Liver (tissue), 3 donors: ENCODE measurements around the gene C2orf92.

ENCODE experiments used
- EGR1 ChIP-seq, 2 donors: IDR thresholded peaks; 2 replicates each; pipeline ENCODE4 v1.6.1; 2016 to 2018; ENCODE audit warnings: antibody characterized with exemption in 2 of 2, low read depth in 2 of 2
- JUND ChIP-seq, 2 donors: IDR thresholded peaks; 2 replicates each; pipeline ENCODE4 v1.6.1; 2016; ENCODE audit warnings: antibody characterized with exemption in 2 of 2
- RAD21 ChIP-seq, 2 donors: IDR thresholded peaks; 2 replicates each; pipeline ENCODE4 v1.6.1; 2016; ENCODE audit warnings: antibody characterized with exemption in 2 of 2, mild to moderate bottlenecking in 2 of 2
- SP1 ChIP-seq: IDR thresholded peaks from 2 replicates; pipeline ENCODE4 v1.6.1; 2018; ENCODE audit warnings: antibody characterized with exemption, mild to moderate bottlenecking
- TF ChIP-seq, protein P1 (sequence below): fragments of 150-350 bp; IDR thresholded peaks from 2 replicates; pipeline ENCODE4 v1.5.1; 2017; ENCODE audit warnings: improper control_type of control experiment, low read depth, low read length; ENCODE audit not compliant: missing input control
- TF ChIP-seq, protein P2 (sequence below): IDR thresholded peaks from 2 replicates; pipeline ENCODE4 v1.6.1; 2016; ENCODE audit warnings: antibody characterized with exemption, mild to moderate bottlenecking
- TF ChIP-seq, protein P3 (sequence below): IDR thresholded peaks from 2 replicates; pipeline ENCODE4 v1.6.1; 2016; ENCODE audit warnings: antibody characterized with exemption
- donor health status: healthy.
- donor health status: healthy.

DNA sequence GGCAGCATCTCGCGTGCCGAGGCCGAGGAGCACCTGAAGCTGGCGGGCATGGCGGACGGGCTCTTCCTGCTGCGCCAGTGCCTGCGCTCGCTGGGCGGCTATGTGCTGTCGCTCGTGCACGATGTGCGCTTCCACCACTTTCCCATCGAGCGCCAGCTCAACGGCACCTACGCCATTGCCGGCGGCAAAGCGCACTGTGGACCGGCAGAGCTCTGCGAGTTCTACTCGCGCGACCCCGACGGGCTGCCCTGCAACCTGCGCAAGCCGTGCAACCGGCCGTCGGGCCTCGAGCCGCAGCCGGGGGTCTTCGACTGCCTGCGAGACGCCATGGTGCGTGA lies 54.5 kb downstream of the C2orf92 start:
- TF ChIP-seq, protein P1, sequence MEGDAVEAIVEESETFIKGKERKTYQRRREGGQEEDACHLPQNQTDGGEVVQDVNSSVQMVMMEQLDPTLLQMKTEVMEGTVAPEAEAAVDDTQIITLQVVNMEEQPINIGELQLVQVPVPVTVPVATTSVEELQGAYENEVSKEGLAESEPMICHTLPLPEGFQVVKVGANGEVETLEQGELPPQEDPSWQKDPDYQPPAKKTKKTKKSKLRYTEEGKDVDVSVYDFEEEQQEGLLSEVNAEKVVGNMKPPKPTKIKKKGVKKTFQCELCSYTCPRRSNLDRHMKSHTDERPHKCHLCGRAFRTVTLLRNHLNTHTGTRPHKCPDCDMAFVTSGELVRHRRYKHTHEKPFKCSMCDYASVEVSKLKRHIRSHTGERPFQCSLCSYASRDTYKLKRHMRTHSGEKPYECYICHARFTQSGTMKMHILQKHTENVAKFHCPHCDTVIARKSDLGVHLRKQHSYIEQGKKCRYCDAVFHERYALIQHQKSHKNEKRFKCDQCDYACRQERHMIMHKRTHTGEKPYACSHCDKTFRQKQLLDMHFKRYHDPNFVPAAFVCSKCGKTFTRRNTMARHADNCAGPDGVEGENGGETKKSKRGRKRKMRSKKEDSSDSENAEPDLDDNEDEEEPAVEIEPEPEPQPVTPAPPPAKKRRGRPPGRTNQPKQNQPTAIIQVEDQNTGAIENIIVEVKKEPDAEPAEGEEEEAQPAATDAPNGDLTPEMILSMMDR, result no peak
- TF ChIP-seq, protein P2, sequence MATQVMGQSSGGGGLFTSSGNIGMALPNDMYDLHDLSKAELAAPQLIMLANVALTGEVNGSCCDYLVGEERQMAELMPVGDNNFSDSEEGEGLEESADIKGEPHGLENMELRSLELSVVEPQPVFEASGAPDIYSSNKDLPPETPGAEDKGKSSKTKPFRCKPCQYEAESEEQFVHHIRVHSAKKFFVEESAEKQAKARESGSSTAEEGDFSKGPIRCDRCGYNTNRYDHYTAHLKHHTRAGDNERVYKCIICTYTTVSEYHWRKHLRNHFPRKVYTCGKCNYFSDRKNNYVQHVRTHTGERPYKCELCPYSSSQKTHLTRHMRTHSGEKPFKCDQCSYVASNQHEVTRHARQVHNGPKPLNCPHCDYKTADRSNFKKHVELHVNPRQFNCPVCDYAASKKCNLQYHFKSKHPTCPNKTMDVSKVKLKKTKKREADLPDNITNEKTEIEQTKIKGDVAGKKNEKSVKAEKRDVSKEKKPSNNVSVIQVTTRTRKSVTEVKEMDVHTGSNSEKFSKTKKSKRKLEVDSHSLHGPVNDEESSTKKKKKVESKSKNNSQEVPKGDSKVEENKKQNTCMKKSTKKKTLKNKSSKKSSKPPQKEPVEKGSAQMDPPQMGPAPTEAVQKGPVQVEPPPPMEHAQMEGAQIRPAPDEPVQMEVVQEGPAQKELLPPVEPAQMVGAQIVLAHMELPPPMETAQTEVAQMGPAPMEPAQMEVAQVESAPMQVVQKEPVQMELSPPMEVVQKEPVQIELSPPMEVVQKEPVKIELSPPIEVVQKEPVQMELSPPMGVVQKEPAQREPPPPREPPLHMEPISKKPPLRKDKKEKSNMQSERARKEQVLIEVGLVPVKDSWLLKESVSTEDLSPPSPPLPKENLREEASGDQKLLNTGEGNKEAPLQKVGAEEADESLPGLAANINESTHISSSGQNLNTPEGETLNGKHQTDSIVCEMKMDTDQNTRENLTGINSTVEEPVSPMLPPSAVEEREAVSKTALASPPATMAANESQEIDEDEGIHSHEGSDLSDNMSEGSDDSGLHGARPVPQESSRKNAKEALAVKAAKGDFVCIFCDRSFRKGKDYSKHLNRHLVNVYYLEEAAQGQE, result no peak
- TF ChIP-seq, protein P3, sequence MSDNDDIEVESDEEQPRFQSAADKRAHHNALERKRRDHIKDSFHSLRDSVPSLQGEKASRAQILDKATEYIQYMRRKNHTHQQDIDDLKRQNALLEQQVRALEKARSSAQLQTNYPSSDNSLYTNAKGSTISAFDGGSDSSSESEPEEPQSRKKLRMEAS, result no peak
- TF ChIP-seq EGR1 (IDR thresholded peaks at IDR 0.05; ENCODE audit: low read depth in 2 of 2) (no peak), RAD21 (IDR thresholded peaks at IDR 0.05) (no peak), JUND (IDR thresholded peaks at IDR 0.05) (no peak), SP1 (no peak)
